Kidney epithelial cell (primary cell): Measurements from ENCODE around the gene ITGAE. TPM values are rescaled to one million over a fixed set of nuclear protein-coding genes. Genes with fewer than 3 reads are reported as not detected.

Experiments used
- DNase-seq: peaks from one replicate; pipeline ENCODE4 v3.0.0-alpha.2; 2010; ENCODE audit warnings: low read depth
- H3K27me3 ChIP-seq: 2 replicates; pipeline ENCODE4 v1.6.0; 2011; ENCODE audit warnings: low read length; ENCODE audit not compliant: control insufficient read depth, insufficient read depth
- H3K36me3 ChIP-seq: 2 replicates; pipeline ENCODE4 v1.5.1; 2011; ENCODE audit warnings: low read length; ENCODE audit not compliant: control insufficient read depth, insufficient read depth
- H3K4me3 ChIP-seq: 2 replicates; pipeline ENCODE4 v1.5.1; 2011; ENCODE audit warnings: low read depth, mild to moderate bottlenecking, control low read depth, low read length
- CTCF ChIP-seq: IDR thresholded peaks from 2 replicates; pipeline ENCODE4 v1.5.1; 2011; ENCODE audit warnings: mild to moderate bottlenecking, moderate library complexity, low read length, control low read depth, inconsistent platforms; ENCODE audit not compliant: insufficient read depth, poor library complexity, severe bottlenecking
- total RNA-seq: library from RNA; depleted of rRNA; stranded (reverse); fragments of >200 nt; gene quantifications from 2 replicates; pipeline ENCODE4 v1.2.3, GENCODE V29; 2015

Gene ITGAE
- total RNA-seq, 1 donor from 2014 or later, result 29.7 TPM

- H3K36me3 ChIP-seq, result peaks cover 2% of the 10 kb centered on the region
- DNase-seq, result no peak
- no peaks in the 10 kb centered on the region for H3K27me3 ChIP-seq
- no peak for TF ChIP-seq CTCF
- no peak overlapping the region for H3K4me3 ChIP-seq
These were observed 33.8 kb upstream of the ITGAE start for GRCh38 chr17:3834811-3835210.

GRCh38 chr17:3828852-3829232 lies 27.9 kb upstream of the ITGAE start:
- no peak for DNase-seq
- no peaks in the 10 kb centered on the region for H3K27me3 ChIP-seq
- TF ChIP-seq CTCF, result no peak
- no peak overlapping the region for H3K4me3 ChIP-seq
- no peaks in the 10 kb centered on the region for H3K36me3 ChIP-seq

GRCh38 chr17:3828151-3828851 lies 27.3 kb upstream of the ITGAE start:
- DNase-seq, result no peak
- Histone ChIP-seq H3K27me3 (no peaks in the 10 kb centered on the region), H3K36me3 (no peaks in the 10 kb centered on the region), H3K4me3 (no peak overlapping the region)
- no peak for TF ChIP-seq CTCF

GRCh38 chr17:3827124-3827773 lies 26.3 kb upstream of the ITGAE start:
- Histone ChIP-seq H3K27me3 (no peaks in the 10 kb centered on the region), H3K36me3 (no peaks in the 10 kb centered on the region), H3K4me3 (no peak overlapping the region)
- DNase-seq, result peak; percentile 41
- TF ChIP-seq CTCF, result peak; percentile 81

- TF ChIP-seq CTCF, result no peak
- no peak overlapping the region for H3K4me3 ChIP-seq
- no peaks in the 10 kb centered on the region for H3K27me3 ChIP-seq
- no peaks in the 10 kb centered on the region for H3K36me3 ChIP-seq
- no peak for DNase-seq
These were observed 25.2 kb upstream of the ITGAE start for GRCh38 chr17:3826191-3826590.
